ENCODE measurements around the gene ABCB1.
"Not testable (repeated sequence)": the region's sequence is repeated elsewhere in the genome, so short reads cannot be mapped to it uniquely, and the experiment has no call there.

ABCB1 gene

GRCh38 chr7:87473192-87473591, 127.5 kb downstream of the ABCB1 start:
- no peak for DNase-seq (ENCODE audit: low read depth in 2 of 2)

GRCh38 chr7:87471473-87471872, 129.2 kb downstream of the ABCB1 start:
- DNase-seq (ENCODE audit: low read depth in 2 of 2) = no peak

GRCh38 chr7:87469204-87469603, 131.5 kb downstream of the ABCB1 start:
- DNase-seq (ENCODE audit: low read depth in 2 of 2) = not testable (repeated sequence)

GRCh38 chr7:87465534-87465880, 135.2 kb downstream of the ABCB1 start:
- DNase-seq (ENCODE audit: low read depth in 2 of 2) = not testable (repeated sequence)

GRCh38 chr7:87464830-87465533, 135.7 kb downstream of the ABCB1 start:
- not testable (repeated sequence) for DNase-seq (ENCODE audit: low read depth in 2 of 2)

- no peak for DNase-seq (ENCODE audit: low read depth in 2 of 2)
These were observed 136.7 kb downstream of the ABCB1 start for GRCh38 chr7:87463982-87464381.

- DNase-seq (ENCODE audit: low read depth in 2 of 2) = not testable (repeated sequence)
These were observed 140.2 kb downstream of the ABCB1 start for GRCh38 chr7:87460444-87460843.

GRCh38 chr7:87459941-87460340, 140.7 kb downstream of the ABCB1 start:
- DNase-seq (ENCODE audit: low read depth in 2 of 2) = no peak

GRCh38 chr7:87458148-87458547, 142.5 kb downstream of the ABCB1 start:
- DNase-seq (ENCODE audit: low read depth in 2 of 2) = no peak

- DNase-seq (ENCODE audit: low read depth in 2 of 2) = no peak
These were observed 144.4 kb downstream of the ABCB1 start for GRCh38 chr7:87456247-87456646.

All from stimulated activated CD8-positive, alpha-beta memory T cell treated with anti-CD3 and anti-CD28 coated beads, Interleukin-15, amount 100 ng/mL, for 4 hours (primary cell).